ENCODE measurements around the gene DENND2A. TPM values are rescaled to one million over a fixed set of nuclear protein-coding genes. Genes with fewer than 3 reads are reported as not detected.

DENND2A gene
- total and polyA plus RNA-seq, 10 of the 15 experiments (the other 5 are each of a cell fraction or from before 2014, with no cell fraction given): 0.01 TPM; not detected in 9

DNA sequence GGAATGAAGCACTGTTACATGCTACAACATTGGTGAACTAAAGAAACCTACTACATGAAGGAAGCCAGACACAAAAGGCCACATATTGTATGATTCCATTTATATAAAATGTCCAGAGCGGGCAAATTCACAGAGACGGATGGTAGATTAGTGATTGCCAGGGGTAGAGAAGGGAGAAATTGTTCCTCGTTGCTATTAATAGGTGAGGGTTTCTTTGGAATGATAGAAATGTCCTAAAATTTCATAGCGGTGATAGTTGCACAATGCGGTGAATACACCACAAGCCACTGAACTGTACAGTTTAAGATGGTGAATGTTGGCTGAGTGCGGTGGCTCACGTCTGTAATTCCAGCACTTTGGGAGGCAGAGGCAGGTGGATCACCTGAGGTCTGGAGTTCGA is 29.0 kb downstream of the DENND2A start:
- WGBS (ENCODE audit: insufficient coverage, insufficient replicate concordance, low lambda C conversion rate, missing lambda C conversion rate): 66% methylated on average over 8 of the region's 8 CpGs
- Histone ChIP-seq H3K36me3 (ENCODE audit: control insufficient read depth in 2 of 2, insufficient read depth in 2 of 2, low read length in 1 of 2) (no peaks in the 10 kb centered on the region), H3K27me3 (replicated peaks in 1 of 2; ENCODE audit: control insufficient read depth in 2 of 2, insufficient read depth in 2 of 2, low read length in 1 of 2) (no peaks in the 10 kb centered on the region), H3K27ac (ENCODE audit: control insufficient read depth, insufficient read depth) (no peak overlapping the region), H3K9ac (ENCODE audit: control insufficient read depth, insufficient read depth, low read length) (no peak overlapping the region), H3K4me3 (no peak overlapping the region), H3K79me2 (ENCODE audit: control insufficient read depth, insufficient read depth, low read length) (no peaks in the 10 kb centered on the region), H4K20me1 (ENCODE audit: control insufficient read depth, insufficient read depth) (no peaks in the 10 kb centered on the region), H3K9me3 (replicated peaks; ENCODE audit: control insufficient read depth, insufficient read depth, low read length) (no peaks in the 10 kb centered on the region), H2AFZ (ENCODE audit: control insufficient read depth, low read depth, low read length) (no peak overlapping the region), H3K4me2 (ENCODE audit: control insufficient read depth, insufficient read depth) (no peak overlapping the region), H3K4me1 (ENCODE audit: control insufficient read depth, insufficient read depth, low read length) (no peaks in the 10 kb centered on the region)
- FAIRE-seq: no peak
- CTCF ChIA-PET: no interaction called here
- SMC1A ChIA-PET (ENCODE audit: uncharacterized antibody, unreplicated experiment): no interaction called here
- POLR2A ChIA-PET: no interaction called here
- no peak for ATAC-seq
- intact Hi-C loops (cut with micrococcal nuclease; ENCODE audit: unreplicated experiment) (no loop called here), in situ Hi-C loops (cut with MboI) (no loop called here)
- RAD21 ChIA-PET (ENCODE audit: unreplicated experiment): no interaction called here
- TF ChIP-seq TBL1XR1 (IDR thresholded peaks at IDR 0.05; ENCODE audit: low read depth, low read length): no peak
- TF ChIP-seq RCOR1 (conservative IDR thresholded peaks at IDR 0.05; ENCODE audit: low read depth, low read length): no peak
- TF ChIP-seq CHD1 (IDR thresholded peaks at IDR 0.05; ENCODE audit: low read depth, low read length): no peak
- no peak for TF ChIP-seq ESRRA (IDR thresholded peaks at IDR 0.05; ENCODE audit: low read length)
- no peak for TF ChIP-seq KDM1A (IDR thresholded peaks at IDR 0.05; ENCODE audit: borderline replicate concordance)
- no peak for TF ChIP-seq IRF5 (IDR thresholded peaks at IDR 0.05; ENCODE audit: borderline replicate concordance)
- no peak for TF ChIP-seq IKZF2 (IDR thresholded peaks at IDR 0.05)
- no peak for TF ChIP-seq MXI1 (IDR thresholded peaks at IDR 0.05; ENCODE audit: low read depth, low read length)
- no TSS peak for BruUV-seq (replicated peaks)
- no peak for DNase-seq (ENCODE audit: low read depth, low spot score)

Measured in GM12878 (cell line).